Ovary (tissue), 9 donors: ENCODE data around the gene USP30. TPM values are rescaled to one million over a fixed set of nuclear protein-coding genes. Genes with fewer than 3 reads are reported as not detected.

Source experiments
- DNase-seq, 5 donors: peaks; one replicate each; pipeline ENCODE4 v3.0.0-alpha.2; 2019 to 2020
- H3K27ac ChIP-seq, 2 donors: fragments of 200-600 bp; one replicate each; pipeline versions ENCODE4 v1.5.1 to v1.8.0; 2019 to 2022
- H3K27me3 ChIP-seq: fragments of 200-600 bp; one replicate; pipeline ENCODE4 v1.8.0; 2022
- H3K36me3 ChIP-seq: fragments of 200-600 bp; sonication (generic); one replicate; pipeline ENCODE4 v1.5.1; 2019
- H3K4me1 ChIP-seq: one replicate; pipeline ENCODE4 v1.8.1; 2013; ENCODE audit warnings: mild to moderate bottlenecking, moderate library complexity; ENCODE audit not compliant: insufficient read depth
- H3K4me3 ChIP-seq: fragments of 200-600 bp; sonication (generic); one replicate; pipeline ENCODE4 v1.5.1; 2017
- H3K9me3 ChIP-seq, 2 donors: fragments of 200-600 bp in 1 of 2; sonication (generic) in 1 of 2; one replicate each; pipeline versions ENCODE4 v1.5.1 to v1.8.1; 2013 to 2019; ENCODE audit warnings: mild to moderate bottlenecking in 1 of 2, moderate library complexity in 1 of 2
- EP300 ChIP-seq: sonication (generic); formaldehyde crosslinking; IDR thresholded peaks from one replicate; pipeline ENCODE4 v1.6.1; 2017; ENCODE audit warnings: antibody characterized with exemption
- POLR2A ChIP-seq: fragments of 450-650 bp; IDR thresholded peaks from one replicate; pipeline ENCODE4 v1.6.1; 2017; ENCODE audit warnings: antibody characterized with exemption, mild to moderate bottlenecking, moderate library complexity
- WGBS, 3 donors: extraction: QIAGEN DNeasy Blood & Tissue Kit in 1 of 3; methylation state at CpG; one replicate each; pipeline versions ENCODE4 v1.1.5 to v1.1.7; 2013 to 2017; 5-methylcytosine and 5-hydroxymethylcytosine counted together
- intact Hi-C, 4 donors: fragments of 100-400 bp; cut with DNase I; formaldehyde crosslinking; loops; one replicate each; pipeline versions ENCODE4 v1.11.0 to v1.15.1; 2022 to 2023
- polyA plus RNA-seq, 2 donors: library from polyadenylated mRNA; stranded (reverse); fragments of 200-250 nt in 1 of 2; fragments of 350-450 nt in 1 of 2; fragmentation: Illumina TruSeq in 1 of 2; extraction: RNeasy Lipid Tissue Mini Kit (QIAGEN cat#74804) in 1 of 2; gene quantifications; one replicate each; pipeline ENCODE4 v1.2.3, GENCODE V29; 2013 to 2014
- total RNA-seq, 7 donors: library from RNA; depleted of rRNA in 2 of 7; stranded (reverse); fragments of >200 nt in 2 of 7; fragmentation: NEBNext Ultra II Directional in 3 of 7; extraction: Animal tissue kit (Norgen Biotek cat#: 25700) in 3 of 7; gene quantifications; one replicate each; pipeline versions ENCODE4 v1.1.0 to v1.2.4, GENCODE V29; 2016 to 2023
- TF ChIP-seq, protein P1 (sequence below), 3 donors: fragments of 450-650 bp in 2 of 3; fragments of 200-600 bp in 1 of 3; IDR thresholded peaks; one replicate each; pipeline versions ENCODE4 v1.5.1 to v1.8.0; 2016 to 2022; ENCODE audit warnings: antibody characterized with exemption in 3 of 3, mild to moderate bottlenecking in 1 of 3
- donor health status: DM: no; HTN: no; CAD: no; lungs with moderate emphysema.
- donor health status: DM: no; HTN: no; CAD: no.
- donor health status: Bipolar disorder and iron deficiency.
- donor health status: DM: yes; HTN: yes; CAD: no.
- donor health status: DM: no; HTN: no; CAD: no.
- donor health status: DM: yes; HTN: yes; CAD: no.

The USP30 gene
- total and polyA plus RNA-seq, 9 donors, result 11.8 to 27.1 (median 21.0) TPM

DNA sequence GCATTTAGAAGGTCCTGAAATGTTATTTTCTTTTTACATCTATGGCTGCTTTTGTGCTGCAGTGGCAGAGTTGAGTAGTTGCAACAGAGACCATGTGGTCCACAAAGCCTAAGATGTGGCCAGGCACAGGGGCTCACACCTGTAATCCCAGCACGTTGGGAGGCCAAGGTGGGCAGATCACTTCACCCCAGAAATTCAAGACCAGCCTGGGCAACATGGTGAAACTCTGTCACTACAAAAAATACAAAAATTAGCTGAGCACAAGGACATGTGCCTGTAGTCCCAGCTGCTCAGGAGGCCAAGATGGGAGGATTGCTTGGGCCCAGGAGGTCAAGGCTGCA lies 13.4 kb downstream of the USP30 start:
- no peak for TF ChIP-seq EP300
- TF ChIP-seq, protein P1, sequence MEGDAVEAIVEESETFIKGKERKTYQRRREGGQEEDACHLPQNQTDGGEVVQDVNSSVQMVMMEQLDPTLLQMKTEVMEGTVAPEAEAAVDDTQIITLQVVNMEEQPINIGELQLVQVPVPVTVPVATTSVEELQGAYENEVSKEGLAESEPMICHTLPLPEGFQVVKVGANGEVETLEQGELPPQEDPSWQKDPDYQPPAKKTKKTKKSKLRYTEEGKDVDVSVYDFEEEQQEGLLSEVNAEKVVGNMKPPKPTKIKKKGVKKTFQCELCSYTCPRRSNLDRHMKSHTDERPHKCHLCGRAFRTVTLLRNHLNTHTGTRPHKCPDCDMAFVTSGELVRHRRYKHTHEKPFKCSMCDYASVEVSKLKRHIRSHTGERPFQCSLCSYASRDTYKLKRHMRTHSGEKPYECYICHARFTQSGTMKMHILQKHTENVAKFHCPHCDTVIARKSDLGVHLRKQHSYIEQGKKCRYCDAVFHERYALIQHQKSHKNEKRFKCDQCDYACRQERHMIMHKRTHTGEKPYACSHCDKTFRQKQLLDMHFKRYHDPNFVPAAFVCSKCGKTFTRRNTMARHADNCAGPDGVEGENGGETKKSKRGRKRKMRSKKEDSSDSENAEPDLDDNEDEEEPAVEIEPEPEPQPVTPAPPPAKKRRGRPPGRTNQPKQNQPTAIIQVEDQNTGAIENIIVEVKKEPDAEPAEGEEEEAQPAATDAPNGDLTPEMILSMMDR (IDR thresholded peaks at IDR 0.05), result no peak
- TF ChIP-seq POLR2A, result no peak
- Histone ChIP-seq H3K27me3 (no peaks in the 10 kb centered on the region), H3K36me3 (no peaks in the 10 kb centered on the region), H3K9me3 (no peaks in the 10 kb centered on the region), H3K4me3 (no peak overlapping the region), H3K27ac (no peak overlapping the region), H3K4me1 (no peaks in the 10 kb centered on the region)
- 33 to 50% (median 50%) methylated on average over 1 of the region's 1 CpG for WGBS, 3 donors
- intact Hi-C loops, result no loop called here
- no peak for DNase-seq

DNA sequence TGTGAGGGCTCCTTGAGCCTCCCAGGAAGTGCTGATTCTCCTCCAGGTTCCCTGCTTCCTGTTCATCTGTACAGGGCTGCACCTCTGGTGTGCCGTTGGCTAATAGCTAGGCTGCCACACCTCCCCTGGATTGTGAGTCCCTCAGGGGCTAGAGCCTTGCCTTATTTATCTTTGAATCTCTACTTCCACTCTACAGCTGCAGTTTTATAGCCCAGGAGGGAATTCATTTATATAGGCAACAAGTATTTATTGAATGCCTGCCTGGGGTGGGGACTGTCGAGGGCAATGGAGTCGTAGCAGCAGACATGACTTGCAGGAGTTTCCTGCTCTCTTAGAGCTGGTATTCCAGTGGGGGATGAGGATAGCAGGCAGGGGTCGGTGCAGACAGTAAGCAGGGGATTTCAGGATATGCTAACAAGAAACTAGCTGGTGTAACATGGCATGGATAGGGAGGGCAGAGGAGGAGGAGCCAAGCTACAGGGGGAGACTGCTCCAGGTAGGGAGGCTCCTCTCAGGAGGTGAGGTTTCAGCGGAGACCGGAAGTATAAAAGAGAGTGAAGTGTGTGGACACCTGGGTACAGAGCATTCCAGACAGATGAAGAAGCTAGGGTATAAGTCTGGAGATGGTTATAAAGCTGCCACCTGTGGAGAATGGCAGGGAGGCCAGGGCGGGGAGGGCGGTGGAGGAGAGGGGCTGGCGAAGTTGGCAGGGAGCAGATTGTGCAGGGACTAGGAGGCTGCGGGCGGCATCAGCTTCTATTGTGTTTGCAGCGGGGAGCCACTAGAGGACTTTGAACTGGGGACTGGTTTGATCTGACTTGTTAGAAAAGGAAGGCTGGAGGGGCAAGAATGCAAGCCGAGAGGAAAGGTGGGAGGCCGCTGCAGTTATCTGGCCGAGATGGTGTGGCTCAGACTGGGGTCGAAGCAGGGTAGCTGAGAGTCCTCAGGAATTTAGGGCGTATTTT lies 17.2 kb downstream of the USP30 start:
- no peak overlapping the region for H3K4me3 ChIP-seq

DNA sequence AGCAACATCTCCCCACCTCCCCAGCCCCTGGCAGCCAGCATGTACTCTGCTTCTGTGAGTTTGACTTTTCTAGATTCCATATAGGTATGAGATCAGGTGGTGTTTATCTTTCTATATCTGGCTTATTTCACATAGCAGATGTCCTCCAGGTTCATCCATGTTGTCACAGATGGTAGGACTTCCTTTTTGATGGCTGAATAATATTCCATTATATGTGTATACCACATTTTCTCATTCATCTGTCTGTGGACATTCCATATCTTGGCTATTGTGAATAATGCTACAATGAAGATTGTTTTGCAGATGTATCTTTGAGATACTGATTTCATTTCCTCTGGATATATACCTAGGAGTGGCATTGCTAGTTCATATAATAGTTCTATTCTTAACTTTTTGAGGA lies 22.5 kb downstream of the USP30 start:
- no peaks in the 10 kb centered on the region for H3K27me3 ChIP-seq
- H3K27ac ChIP-seq, result no peak overlapping the region
- no peaks in the 10 kb centered on the region for H3K36me3 ChIP-seq
- no peaks in the 10 kb centered on the region for H3K9me3 ChIP-seq
- TF ChIP-seq, protein P1 (IDR thresholded peaks at IDR 0.05), result no peak
- no peak for TF ChIP-seq POLR2A
- TF ChIP-seq EP300, result no peak
- H3K4me3 ChIP-seq, result no peak overlapping the region
- no peaks in the 10 kb centered on the region for H3K4me1 ChIP-seq
- intact Hi-C loops, result no loop called here
- DNase-seq, result no peak

More for the DNA sequence above, 17.2 kb downstream of the USP30 start:
- WGBS, 3 donors, result 82 to 87% (median 86%) methylated on average over 17 of the region's 17 CpGs
- no peak for DNase-seq
- Histone ChIP-seq H3K36me3 (no peaks in the 10 kb centered on the region), H3K27ac (no peak overlapping the region), H3K27me3 (no peaks in the 10 kb centered on the region), H3K9me3 (no peaks in the 10 kb centered on the region), H3K4me1 (no peaks in the 10 kb centered on the region)
- TF ChIP-seq POLR2A (no peak), EP300 (no peak)
- TF ChIP-seq, protein P1 (IDR thresholded peaks at IDR 0.05), result no peak
- intact Hi-C loops, result no loop called here

DNA sequence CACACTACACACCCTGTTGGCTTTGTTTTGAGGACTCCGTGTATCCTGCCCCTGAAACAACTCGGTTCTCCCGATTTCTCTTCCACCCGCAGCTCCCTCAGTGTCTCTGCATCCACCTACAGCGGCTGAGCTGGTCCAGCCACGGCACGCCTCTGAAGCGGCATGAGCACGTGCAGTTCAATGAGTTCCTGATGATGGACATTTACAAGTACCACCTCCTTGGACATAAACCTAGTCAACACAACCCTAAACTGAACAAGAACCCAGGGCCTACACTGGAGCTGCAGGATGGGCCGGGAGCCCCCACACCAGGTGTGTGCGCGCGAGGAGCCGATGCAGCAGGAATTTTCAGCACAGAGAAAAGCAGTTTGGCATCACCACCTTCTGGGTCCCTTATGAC lies 30.4 kb downstream of the USP30 start:
- H3K4me1 ChIP-seq, result no peaks in the 10 kb centered on the region
- intact Hi-C loops, result no loop called here
- TF ChIP-seq, protein P1 (IDR thresholded peaks at IDR 0.05), result no peak
- no peak for TF ChIP-seq EP300
- no peak for TF ChIP-seq POLR2A
- WGBS, 3 donors, result 91 to 94% (median 93%) methylated on average over 14 of the region's 14 CpGs
- no peaks in the 10 kb centered on the region for H3K36me3 ChIP-seq
- DNase-seq, result no peak
- H3K4me3 ChIP-seq, result no peak overlapping the region
- H3K9me3 ChIP-seq, result no peaks in the 10 kb centered on the region
- no peak overlapping the region for H3K27ac ChIP-seq
- H3K27me3 ChIP-seq, result no peaks in the 10 kb centered on the region
